ENCODE data around the gene MPPED1.

Gene MPPED1

DNA sequence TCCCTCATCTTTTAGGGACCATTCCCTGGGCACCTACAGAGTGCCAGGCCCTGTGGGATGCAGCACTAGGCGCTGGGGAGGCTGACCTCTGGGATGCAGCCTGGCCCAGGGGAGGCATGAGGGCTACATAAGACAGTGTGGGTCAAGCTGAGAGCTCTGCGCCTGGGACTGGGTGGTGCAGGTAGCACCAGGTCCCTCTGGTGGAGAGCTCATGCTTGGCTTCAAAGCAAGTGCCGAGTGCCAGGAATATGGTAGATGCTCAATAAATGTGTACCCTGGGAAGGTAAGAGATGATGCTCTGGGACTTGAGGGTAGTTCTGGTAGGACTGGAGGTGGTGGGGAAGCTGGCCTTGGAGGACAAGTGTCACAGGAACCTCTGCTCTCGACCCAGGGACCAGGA is 2.0 kb upstream of the MPPED1 start:
- no peak for DNase-seq (ENCODE audit: low read depth in 1 of 2, low spot score in 1 of 2)

DNA sequence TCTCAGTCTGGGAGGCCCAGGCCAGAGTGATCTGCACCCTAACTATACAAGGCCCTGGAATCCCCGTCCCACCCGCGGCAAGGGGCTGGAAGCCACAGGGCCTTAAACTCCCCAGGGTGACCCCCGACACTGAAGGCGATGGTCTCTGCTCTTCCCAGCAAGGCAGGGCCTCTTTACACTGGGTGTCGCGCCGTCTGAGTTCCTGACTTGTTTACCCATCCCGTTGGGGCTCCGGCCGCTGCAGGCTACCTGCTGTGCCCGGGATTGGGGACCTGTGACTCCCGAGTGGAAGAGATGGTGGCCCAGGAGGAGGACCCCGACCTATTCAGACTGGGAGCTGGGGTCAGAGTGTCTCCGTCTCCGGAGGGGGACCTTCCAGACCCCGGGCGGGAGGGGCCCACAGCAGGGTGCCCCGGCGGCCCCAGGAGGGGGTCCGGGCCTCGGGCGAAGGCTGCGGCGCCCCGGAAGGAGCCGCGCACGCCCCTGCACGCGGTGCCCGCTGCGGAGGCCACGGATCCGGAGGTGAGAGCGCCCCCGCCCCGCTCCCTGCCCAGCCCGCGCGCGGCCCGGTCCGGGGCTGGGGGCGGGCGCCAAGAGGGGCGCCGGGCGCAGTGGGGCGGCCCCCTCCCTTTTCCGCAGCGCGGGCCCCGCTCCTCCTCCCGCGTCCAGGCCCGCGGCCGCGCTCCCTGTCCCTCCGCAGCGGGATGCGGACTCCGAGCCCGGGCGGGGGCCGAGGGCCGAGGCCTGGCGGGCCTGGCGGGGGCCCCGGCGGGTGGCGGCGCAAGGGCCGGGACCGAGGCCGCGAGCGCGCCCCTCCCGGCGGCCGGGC is 560 bp upstream of the MPPED1 start:
- no peak for DNase-seq (ENCODE audit: low read depth in 1 of 2, low spot score in 1 of 2)

GRCh38 chr22:43412808-43413795 is 1.3 kb downstream of the MPPED1 start:
- DNase-seq (ENCODE audit: low read depth in 1 of 2, low spot score in 1 of 2) = no peak

DNA sequence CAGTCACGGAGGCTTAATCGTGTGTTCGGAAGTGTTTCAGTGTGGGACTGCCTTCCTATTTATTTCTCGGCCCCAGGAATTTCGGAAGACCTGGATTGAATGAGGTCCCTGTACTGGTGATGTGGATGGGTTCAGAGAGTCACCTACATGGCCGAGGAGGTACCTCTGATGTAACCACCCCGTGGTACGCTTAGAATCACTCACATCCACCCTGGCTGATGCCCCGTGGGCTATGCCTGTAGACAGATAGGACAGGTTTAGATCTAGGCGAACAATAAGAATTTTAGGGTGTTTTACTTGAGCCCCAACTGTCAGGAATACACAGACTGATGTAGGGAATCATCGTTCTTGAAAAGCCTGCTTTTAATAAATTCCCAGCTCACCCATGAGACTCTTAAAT is 2.0 kb downstream of the MPPED1 start:
- no peak for DNase-seq (ENCODE audit: low read depth in 1 of 2, low spot score in 1 of 2)

DNA sequence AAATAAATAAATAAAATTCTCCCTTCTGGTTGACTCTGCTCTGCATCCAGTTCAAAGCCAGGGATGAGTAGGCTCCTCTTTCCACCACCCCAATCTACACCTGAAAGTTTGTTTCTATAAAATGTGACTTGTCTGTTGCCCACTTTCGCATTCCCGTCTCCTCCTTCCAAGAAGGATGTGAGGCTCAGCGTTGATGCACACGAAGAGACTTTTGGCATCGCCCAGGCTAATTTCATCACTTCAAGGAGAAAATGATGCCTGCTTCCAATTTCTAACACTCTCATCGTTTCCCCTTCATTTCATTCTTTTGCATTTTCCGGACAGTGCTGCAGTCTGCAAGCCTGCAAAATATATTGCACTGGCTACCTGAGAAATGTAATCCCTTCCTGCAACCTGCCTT is 3.9 kb downstream of the MPPED1 start:
- no peak for DNase-seq (ENCODE audit: low read depth in 1 of 2, low spot score in 1 of 2)

DNA sequence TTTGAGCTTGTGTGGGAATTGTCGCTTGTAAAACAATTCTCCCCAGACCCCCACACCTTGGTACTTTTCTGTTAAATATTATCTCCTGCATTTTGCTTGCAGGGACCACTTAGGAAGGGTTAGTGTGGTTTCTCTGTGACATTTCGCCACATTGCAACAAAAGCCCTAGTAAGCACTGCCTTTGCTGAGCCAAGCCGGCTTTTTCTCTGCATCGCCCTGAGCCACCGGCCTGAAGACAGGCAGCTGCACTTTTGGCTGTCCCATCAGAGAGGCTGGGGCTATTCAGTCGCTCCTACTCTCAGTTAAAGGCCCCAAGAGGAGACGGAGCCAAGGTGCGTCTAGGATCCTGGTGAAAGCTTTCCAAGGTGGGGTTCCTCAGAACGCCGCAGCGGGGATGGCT is 5.7 kb downstream of the MPPED1 start:
- no peak for DNase-seq (ENCODE audit: low read depth in 1 of 2, low spot score in 1 of 2)

- DNase-seq (ENCODE audit: low read depth in 1 of 2, low spot score in 1 of 2) = no peak
Observed at GRCh38 chr22:43418079-43418825, 6.4 kb downstream of the MPPED1 start.

DNA sequence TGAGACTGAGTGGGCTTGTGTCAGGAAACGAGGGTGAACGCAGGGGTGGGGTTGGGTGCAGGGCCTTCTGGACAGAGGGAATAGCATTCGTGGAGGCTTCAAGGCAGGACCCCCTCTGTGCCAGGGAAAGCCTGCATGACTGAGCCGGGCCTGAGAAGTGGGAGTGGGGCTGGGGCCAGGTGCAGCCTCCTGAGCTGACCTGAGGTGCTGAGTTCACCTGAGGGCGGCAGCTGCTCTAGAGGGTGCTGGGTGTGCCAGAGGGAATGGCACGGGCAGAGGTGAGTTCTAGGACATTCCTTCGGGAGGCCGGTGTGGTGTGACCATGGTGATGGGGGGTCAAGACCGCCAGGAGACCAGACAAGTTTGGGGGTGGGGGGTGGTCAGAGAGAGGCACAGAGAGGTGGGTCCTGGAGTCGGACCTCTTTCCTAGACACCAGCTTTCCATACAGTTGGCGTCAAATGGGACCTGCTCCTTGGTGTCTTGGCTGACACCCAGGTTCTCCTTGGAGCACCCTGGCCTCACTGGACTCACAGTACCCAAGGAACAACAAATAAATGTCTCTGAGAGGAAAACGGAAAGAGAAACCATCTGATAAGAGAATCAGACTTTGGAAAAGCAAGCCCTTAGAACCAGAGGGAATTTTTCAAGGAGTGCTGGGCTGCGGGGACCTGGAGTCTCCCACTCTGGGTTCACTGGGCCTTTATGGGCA is 7.7 kb downstream of the MPPED1 start:
- DNase-seq (ENCODE audit: low read depth in 1 of 2, low spot score in 1 of 2) = no peak

DNA sequence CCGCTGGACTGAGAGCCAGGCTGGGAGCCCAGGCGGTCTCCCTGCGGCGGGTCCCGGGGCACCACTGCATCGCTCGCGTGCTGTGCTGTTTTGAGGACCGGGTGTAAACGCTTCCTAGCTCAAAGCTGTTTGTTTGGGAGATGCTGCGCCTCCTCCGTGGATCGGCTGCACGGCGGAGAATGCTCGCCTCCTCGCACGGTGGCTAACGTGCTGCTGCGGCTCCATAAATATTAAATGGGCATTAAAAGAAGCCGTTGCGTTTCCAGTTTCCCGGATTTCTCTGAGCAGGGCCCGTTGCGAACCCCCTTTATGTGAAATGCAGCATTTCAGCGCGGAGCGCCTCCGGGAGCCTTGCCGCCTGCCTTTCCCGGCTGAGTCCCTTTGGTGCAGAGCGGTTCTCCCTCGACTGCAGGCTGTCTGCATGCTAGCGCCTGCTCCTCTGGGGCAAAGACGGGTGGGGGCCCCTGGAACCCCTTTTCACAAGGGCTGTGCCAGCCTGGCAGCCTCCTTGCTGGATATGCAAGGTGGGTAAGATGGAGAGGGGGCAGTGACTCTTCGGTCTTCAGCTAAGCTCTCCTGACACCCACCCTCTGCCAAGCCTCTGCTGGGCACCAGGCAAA is 9.3 kb downstream of the MPPED1 start:
- DNase-seq (ENCODE audit: low read depth in 1 of 2, low spot score in 1 of 2) = no peak

GRCh38 chr22:43421914-43422615 is 10.3 kb downstream of the MPPED1 start:
- no peak for DNase-seq (ENCODE audit: low read depth in 1 of 2, low spot score in 1 of 2)

GRCh38 chr22:43423046-43423445 is 11.2 kb downstream of the MPPED1 start:
- no peak for DNase-seq (ENCODE audit: low read depth in 1 of 2, low spot score in 1 of 2)

DNA sequence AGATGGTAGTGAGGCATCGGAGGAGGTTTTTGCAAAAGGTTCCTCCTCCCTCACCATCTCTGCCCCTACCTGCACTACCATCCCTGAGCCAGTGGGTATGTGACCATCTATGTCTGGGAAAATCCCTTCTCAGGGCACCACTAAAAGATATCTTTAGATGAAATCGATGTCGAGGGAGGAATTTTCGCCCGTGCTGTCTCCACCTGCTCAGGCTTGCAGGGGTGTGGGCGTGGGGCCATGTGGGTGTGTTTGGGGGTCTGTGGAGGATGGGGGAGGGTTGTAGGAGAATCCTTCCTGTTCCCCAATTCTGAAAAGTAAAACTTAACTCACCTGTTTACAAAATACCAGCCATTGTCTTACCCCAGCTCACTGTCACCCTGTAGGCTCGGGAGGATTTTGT is 12.4 kb downstream of the MPPED1 start:
- no peak for DNase-seq (ENCODE audit: low read depth in 1 of 2, low spot score in 1 of 2)

GRCh38 chr22:43424666-43425630 is 13.1 kb downstream of the MPPED1 start:
- DNase-seq (ENCODE audit: low read depth in 1 of 2, low spot score in 1 of 2) = no peak

GRCh38 chr22:43425976-43426785 is 14.4 kb downstream of the MPPED1 start:
- DNase-seq (ENCODE audit: low read depth in 1 of 2, low spot score in 1 of 2) = no peak

DNA sequence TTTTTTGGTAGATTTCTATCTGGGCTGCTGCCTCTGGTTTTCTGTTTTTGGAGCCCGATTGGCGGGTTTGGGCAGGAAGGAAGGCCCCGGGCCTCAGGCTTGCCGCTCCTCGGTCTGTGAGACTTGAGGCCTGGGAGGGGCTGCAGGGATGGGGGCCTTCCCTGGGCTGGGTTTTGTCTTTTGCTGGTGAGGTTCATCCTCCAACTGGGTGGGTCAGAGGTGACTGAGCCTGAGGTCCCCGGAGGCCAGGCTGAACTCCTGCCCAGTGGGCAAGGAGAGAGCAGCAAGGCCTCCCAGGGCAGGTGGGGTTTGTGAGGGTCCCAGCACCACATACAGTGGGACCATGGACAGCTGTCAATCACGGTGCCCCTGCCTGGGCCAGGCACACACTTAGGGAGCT is 15.0 kb downstream of the MPPED1 start:
- DNase-seq (ENCODE audit: low read depth in 1 of 2, low spot score in 1 of 2) = no peak

DNA sequence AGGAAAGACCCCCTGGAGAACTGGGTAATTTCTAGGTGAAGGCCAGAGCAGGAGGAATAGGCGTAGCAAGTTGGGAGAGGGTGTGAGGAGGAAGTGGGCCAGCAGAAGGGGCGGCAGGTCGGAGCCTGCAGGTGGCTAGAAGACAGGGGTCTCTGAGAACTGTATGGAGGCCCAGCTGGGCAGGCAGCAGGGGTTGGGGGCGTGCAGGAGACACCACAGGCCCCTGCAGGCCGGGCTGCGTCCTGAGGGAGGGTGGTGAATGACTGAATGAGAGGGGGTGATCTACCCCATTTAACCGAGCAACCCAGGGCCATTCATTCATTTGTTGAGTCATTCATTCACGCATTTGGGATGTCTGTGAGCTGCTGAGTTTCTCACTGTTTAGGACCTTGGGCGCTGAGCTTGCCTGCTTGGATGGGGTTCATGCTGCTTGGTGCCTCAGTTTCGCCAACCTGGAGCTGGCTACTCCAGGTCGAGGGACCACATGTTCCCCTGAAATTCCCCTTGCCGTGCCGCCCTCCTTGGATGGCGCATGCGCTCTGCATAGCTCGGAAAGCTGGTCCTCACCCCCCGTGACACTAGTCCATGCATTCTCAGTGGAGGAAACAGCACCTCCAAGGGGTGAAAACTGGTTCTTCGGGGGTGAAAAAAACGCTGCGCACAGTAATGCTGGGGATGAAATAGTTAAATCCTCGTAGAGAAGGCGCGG is 15.6 kb downstream of the MPPED1 start:
- no peak for DNase-seq (ENCODE audit: low read depth in 1 of 2, low spot score in 1 of 2)

- no peak for DNase-seq (ENCODE audit: low read depth in 1 of 2, low spot score in 1 of 2)
Observed at GRCh38 chr22:43428005-43428485, 16.2 kb downstream of the MPPED1 start.

Measured in activated T-helper 1 cell treated with anti-CD3 and anti-CD28 coated beads, Interleukin-2, amount 50 U/mL, for 16 hours (primary cell).